Cerebellar nuclear complex (tissue), 1 donor: ENCODE measurements around the gene IQSEC1.

Experiments
- DNase-seq, 2 experiments: peaks; one replicate each; lab custom pipeline; 2025; lab: John Stamatoyannopoulos, UW

Gene IQSEC1

DNA sequence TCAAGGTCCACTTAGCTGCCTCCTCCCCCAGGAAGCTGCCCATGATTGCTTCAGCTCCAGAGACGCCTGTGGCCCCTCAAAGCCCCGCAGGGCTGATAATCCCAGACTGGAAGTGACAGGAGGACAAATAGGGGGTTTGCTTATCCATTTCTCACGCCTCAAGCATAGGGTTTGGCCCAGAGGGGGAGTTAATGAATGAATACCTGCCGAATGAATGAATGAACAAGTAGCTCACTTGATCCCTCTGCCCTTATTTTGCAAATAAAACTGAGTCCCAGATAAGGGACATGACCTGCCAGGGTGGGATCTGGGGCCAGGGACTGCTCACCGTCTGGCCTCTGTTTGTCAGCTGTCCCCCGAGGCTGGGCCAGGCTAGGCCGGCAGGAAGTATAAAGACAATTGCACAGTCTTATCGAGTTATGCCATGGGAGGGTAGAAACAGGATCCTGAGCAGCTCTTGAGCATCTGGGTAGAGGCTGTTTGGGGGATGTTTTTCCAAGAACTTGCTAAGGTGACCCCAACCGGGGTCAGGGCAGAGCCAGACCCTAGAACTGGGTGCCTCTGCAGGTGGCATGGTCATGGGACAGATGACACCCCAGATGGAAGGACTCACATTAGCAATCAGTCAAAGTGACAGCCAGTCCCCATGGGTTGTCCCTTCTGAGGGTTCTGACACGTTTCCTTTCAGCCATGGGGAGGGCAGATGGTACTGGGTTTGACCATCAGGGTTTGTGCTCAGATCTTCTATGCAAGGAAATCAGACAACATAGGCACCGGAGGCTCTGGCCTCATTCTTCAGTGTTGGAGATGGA, 45.0 kb downstream of the IQSEC1 start:
- DNase-seq = no peak

DNA sequence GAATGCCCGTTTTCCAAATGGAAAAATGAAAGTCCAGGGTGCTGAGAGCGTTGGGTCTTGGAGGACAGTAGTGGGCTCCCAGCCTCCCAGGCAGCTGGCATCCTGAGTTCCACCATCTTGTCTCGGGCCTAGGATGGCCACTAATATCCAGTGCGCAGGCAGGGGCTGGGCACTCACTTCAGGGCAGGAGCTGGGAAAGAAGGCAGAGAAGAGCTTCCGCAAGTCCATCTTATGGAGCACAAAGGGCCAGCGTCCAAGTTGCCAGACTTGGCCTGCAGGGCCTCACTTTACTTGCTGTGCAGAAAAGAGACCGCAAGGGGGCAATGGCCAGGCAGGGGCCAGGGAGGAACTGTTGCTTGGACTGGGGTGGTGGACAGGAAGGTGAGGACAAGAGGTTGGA, 46.1 kb downstream of the IQSEC1 start:
- DNase-seq = no peak

DNA sequence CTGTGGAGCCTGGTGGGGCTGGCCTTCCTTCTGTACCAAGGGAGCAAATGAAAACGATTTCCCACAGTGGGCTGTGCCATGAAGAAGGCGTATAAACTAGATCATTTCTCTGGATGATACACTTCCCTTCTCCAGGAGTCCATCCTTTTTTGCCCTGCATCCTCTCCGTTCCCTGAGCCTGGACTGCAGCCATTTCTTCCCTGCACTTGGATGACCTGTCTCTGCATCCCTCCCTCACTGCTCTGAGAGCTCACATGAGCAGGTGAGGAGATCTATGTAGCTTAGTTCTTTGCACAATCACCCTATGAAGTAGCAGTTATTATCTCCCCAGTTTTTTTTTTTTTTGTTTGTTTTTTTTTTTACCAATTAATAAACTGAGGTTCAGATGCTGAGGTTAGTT, 46.7 kb downstream of the IQSEC1 start:
- no peak for DNase-seq

- no peak for DNase-seq
Measured at GRCh38 chr3:13025778-13026518, 47.3 kb downstream of the IQSEC1 start.

- no peak for DNase-seq
Measured at GRCh38 chr3:13025090-13025489, 48.1 kb downstream of the IQSEC1 start.

GRCh38 chr3:13024765-13025065, 48.5 kb downstream of the IQSEC1 start:
- no peak for DNase-seq

DNA sequence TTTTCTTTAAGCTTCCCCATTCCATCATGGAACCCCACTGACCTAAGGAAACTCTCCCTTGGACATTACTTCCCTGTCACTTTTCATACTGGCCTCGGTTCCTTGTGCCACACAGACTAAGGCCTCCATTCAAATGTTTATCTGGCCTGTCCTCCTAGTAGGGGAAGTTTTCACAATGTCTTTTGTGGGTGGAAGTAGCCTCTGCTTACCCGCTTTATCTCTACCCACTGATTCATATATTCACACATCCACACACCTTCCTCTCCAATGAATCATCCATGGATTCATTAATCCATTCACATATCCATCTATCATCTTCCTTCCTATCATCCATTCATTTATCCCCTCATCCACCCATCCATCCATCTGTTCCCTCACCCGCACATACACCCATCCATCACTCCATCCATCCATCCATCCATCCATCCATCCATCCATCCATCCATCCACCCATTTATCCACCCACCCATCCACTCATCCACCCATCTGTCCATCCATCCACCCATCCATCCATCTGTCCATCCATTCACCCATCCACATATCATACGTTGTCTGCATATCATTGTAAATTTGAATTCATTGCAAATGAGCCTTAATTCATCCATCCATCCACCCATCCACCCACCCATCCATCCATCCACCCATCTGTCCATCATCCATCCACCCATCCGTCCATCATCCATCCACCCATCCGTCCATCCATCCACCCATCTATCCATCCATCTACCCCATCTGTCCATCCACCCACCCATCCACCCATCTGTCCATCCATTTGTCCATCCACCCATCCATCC, 49.1 kb downstream of the IQSEC1 start:
- DNase-seq = no peak

DNA sequence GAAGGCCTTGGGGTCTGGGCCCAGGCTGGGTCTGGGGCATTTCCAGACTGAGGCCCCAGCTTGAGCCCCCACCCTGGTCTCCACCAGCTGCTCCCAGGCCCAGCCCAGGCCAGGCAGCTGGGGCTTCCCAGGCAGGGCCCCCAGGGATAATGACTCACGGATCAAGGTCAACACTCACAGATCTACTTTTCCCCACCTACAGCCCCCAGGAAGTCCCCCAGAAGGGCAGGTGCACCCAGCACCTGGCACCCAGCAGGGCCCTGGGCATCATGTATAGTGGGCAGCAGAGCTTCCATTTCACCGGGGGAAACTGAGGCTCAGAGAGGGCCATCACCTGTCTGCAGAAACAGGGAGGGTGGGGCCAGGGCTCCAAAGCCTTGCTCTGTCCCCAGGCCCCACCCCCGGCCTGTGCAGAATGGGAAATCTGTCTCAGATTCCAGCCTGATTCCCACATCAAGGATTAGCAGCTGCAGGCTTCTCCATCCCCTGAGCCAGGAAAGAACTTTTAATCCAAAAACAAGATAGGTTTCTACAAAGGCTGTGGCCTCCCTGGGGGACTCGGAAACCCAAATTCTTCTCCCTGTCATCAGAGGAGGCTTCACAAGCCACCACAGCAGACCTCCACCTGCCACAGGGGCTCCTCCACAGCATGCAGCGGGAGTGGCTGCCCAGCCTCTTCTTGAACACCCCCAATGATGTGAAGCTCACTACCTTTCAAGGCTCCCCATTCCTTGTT, 49.8 kb downstream of the IQSEC1 start:
- DNase-seq = no peak

DNA sequence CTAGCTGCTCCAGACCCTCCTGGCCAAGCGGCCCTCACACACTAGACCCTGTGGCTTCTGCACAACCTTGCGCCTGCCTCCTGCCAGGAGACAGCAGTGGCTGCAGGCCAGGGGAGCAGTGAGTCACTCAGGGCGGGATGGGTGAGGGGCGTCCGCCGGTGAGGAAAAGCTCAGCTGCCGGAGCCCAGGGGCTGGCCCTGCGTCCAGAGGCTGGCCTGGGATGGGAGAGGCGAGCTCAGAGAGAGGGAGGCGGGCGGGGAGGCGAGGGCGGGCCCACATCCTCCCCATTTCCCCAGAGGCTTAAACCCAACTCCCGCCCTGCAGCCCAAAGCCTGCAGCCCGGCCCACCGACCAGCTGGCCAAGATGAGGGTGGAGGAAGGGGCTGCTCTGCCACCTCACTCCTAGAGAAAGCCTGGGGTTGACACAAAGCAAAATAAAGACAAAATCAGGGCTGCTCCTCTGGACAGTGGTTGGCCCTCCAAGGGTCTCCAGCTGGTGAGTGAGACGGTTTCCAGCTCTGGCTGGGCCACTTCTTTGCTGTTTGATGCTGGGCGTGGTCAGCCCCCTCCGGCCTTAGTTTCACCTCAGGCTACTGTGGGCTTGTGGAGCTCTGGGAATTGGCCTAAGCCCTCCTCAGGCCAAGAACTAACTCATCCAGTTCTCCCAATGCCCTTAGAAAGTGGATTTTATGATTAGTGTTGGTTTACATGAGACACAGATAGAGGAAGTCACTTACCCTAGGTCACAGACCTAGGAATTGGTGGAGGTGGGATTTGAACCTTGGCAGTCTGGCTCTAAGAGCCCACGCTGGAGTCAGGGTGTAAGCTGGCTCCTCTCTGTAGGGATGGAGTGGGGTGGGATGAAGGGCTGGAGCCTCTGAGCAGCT, 50.6 kb downstream of the IQSEC1 start:
- DNase-seq = no peak

DNA sequence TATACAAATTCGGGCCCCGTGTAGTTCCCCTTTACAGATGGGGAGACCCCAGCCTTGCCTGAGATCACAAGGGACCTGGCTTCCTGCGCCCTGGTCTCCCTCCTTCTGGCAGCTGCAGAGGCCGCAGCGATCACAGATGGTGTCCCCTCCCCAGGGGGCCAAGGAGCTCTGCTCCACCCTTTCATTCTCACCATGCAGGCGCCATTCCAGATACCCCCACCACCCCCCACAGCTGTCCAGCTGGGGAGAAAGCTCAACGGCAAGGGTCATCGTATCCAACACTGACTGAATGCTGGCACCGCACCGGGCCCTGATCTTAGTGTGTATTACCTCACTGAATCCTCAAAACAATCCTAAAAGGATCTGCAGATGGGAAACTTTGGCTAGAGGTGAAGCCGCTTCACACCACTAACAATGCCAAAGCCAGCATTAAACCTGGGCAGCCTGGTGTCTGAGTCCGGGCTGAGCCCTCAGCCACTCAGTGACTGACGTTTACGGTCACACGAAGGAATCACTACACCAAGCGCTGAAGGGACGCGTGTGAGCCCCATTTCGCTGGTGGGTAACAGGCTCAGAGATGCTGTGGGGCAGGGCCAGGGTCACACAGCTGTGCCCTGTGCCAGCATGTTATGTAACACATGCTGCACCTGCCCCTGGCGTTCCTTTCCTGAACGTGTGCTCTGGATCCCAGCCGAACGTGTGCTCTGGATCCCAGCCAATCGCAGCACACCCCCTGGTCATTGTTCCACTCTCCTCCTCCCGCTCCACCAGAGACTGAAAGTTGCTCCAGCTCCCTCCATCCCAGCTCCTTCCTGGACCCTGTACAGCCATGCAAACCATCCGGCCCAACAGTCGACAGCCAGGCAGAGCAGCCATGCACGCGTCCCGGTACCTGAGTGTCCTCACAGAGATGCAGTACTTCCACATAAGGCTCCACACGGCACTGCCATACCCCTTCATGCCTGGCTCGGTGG, 51.8 kb downstream of the IQSEC1 start:
- no peak for DNase-seq

- DNase-seq = no peak
Measured at GRCh38 chr3:13020159-13020750, 53.0 kb downstream of the IQSEC1 start.

DNA sequence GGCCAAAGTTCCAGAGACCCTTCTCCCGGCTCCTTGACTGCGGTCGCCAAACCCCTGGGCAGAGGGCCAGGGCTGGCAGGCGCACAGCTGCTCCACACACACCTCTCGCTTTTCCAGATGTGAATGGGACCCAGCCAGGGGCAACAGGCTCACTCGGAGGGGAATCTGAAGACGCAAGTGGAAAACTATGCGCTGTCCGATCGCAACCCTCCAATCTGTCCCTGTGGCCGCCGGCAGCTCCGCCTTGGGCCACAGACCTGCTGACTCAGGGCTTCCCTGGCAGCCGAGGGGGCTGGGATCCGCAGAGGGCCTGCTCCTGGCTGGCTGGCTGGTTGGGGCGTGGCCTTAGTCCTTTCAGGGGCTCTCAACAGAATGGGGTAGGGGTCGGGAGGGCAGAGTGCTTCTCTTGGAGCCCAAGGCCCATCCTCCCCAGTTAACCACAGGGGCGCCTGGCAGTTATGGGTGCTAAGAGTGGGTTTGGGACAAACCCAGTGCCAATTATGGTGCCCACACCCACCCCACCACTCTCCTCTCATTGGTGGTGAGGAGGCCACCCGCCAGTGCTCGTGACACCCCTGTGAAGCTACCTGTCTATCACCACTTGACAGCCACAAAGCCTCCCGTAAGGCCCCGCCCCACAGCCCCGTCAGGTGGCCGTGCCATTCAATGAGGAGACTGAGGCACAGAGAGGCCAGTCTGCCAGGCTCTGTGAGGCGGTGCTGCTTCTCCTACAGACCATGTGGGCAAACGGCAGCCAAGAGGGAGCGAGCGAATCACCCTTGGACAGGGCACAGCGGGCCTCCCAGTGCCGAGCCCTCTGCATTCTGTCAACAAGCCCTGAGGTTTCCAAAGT, 53.8 kb downstream of the IQSEC1 start:
- no peak for DNase-seq

DNA sequence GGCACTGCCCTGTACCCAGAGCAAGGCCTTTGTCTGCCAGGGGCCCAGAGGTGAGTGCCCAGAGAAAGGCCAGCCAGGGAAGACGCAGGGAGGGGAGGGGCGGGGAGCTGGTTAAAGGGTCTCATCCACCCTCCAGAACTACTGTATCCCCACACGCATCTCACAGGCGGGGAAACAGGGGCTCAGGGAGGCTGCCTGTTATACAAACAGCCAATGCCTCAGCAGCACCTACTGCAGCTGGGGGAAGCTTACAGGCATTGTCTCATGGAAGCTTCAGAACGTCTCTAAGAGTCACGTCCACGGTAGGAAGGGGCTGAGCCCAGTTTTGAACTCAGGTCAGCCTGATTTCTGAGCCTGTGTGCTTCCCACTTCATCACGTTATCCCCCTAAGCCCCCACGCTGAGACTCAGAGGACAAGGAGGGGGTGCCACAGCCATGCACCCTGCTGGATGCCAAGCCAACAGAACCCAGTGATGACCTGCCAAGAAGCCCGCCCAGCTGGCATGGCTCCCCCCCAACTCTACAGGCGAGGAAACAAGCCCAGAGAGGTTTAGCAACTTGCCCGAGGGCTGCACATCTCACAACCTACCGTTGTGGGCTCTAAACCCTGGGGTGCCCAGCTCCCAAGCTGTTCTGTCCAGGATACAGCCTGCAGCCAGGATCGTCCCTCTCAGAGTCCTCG, 54.5 kb downstream of the IQSEC1 start:
- no peak for DNase-seq

GRCh38 chr3:13018043-13018451, 55.2 kb downstream of the IQSEC1 start:
- DNase-seq = no peak

- DNase-seq = no peak
Measured at GRCh38 chr3:13017361-13018042, 55.7 kb downstream of the IQSEC1 start.

DNA sequence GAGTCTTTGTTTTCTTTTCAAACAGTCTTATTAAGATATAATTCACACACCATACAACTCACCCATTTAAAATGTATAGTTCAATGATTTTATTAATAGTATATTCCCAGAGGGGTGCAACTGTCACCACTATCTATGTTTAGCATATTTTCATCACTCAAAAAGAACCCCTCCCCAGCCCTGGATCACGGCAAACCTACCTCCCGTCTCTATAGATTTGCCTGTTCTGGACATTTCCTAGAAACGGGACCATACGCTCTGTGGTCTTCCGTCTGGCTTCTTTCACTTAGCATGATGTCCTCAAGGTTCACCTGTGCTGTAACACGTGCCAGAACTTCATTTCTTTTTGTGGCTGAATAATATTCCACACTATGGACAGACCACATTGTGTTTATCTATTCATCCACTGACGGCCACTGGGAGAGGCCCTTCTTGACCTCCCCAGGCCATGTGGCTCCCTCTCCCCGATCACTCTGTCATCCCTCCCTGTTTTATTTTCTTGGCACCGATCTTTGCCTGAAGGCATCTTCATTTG, 56.4 kb downstream of the IQSEC1 start:
- no peak for DNase-seq

DNA sequence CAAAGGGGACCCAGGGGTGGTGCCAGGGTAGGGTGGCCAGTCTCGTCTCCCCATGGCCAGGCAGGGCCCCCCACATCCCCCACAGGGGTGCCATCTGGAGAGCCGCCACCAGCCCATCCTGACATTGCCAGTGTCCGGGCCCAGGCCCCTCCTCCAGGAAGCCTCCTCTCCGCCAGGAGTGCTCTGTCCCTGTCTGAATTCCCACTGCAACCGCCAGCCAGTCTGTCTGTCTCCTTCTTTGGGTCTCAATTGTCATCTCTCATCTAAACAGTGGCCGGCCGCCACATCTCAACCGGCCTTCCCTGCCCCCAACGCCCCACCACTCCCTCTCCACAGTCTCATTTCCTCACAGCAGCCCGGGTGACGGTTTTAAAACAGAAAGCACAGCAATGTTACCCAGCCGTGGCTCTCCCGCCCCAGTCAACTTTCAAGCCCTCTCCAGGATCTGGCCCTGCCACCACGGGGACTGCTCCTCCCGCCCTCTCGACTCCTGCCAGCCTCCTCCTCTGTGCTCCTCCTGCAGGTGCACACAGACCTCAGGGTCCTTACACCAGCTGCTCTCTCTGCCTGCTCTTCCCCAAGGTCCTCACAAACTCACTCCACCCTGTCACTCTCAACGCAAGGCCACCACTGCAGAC, 57.0 kb downstream of the IQSEC1 start:
- DNase-seq = no peak
